GM12873 (cell line): ENCODE data around the gene FKBP5.

Source experiments
- TF ChIP-seq, protein P1 (sequence below): IDR thresholded peaks from 2 replicates; pipeline ENCODE4 v1.5.1; 2012; ENCODE audit warnings: low read depth, mild to moderate bottlenecking, moderate library complexity, low read length, control low read depth; ENCODE audit not compliant: insufficient read depth; ENCODE audit errors: missing control alignments

The FKBP5 gene

DNA sequence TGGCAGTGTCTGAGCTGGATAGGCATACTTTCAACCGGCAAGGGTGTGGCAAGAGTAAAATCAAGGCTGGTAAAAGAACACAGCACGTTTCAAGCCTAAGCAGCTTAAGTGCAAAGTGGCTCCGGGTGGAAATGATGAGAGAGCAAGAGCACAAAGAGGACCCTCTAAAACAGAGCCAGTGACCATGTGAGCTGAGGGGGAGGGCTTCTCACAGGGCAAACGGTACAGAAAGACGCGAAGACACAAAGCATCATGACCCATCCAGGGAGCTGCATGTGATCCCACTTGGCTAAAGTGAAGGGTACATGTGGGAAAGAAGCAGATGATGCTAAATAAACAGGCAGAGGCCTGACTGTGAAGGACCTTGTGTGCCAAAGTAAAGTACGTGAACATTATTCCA lies 25.7 kb downstream of the FKBP5 start:
- TF ChIP-seq, protein P1, sequence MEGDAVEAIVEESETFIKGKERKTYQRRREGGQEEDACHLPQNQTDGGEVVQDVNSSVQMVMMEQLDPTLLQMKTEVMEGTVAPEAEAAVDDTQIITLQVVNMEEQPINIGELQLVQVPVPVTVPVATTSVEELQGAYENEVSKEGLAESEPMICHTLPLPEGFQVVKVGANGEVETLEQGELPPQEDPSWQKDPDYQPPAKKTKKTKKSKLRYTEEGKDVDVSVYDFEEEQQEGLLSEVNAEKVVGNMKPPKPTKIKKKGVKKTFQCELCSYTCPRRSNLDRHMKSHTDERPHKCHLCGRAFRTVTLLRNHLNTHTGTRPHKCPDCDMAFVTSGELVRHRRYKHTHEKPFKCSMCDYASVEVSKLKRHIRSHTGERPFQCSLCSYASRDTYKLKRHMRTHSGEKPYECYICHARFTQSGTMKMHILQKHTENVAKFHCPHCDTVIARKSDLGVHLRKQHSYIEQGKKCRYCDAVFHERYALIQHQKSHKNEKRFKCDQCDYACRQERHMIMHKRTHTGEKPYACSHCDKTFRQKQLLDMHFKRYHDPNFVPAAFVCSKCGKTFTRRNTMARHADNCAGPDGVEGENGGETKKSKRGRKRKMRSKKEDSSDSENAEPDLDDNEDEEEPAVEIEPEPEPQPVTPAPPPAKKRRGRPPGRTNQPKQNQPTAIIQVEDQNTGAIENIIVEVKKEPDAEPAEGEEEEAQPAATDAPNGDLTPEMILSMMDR, result no peak

DNA sequence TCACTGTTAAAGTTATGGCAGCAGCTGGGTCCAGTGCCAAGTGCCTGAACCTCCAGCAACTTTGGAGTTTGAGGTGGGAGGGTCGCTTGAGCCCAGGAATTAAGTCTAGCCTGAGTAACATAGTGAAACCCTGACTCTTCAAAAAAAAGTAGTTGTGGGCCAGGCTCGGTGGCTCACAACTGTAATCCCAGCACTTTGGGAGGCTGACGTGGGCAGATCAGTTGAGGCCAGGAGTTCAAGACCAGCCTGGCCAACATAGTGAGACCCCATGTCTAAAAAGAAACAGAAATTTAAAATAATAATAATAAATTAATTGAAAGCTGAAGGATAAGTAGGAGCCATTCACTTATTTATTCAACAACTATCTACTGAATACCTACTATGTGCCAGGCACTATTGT lies 33.8 kb downstream of the FKBP5 start:
- TF ChIP-seq, protein P1, result no peak

DNA sequence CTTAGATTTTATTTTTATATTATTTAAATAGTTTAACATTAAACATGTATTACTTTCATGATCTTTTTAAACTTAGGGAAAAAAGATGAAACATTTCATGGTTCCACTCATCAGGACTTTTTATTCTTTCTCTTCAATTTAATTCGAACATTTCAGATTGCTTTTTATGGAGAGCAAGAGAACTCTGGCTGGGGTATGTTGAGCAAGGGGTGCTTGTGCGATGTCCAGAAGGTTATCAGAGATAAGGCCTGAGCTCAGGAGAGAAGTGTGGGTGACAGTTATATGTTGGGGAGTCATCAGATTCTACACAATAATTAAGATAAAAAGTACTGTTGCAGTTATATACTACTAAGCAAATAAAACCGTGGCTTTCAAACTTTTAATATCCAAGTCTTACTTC lies 37.5 kb downstream of the FKBP5 start:
- TF ChIP-seq, protein P1, result no peak

DNA sequence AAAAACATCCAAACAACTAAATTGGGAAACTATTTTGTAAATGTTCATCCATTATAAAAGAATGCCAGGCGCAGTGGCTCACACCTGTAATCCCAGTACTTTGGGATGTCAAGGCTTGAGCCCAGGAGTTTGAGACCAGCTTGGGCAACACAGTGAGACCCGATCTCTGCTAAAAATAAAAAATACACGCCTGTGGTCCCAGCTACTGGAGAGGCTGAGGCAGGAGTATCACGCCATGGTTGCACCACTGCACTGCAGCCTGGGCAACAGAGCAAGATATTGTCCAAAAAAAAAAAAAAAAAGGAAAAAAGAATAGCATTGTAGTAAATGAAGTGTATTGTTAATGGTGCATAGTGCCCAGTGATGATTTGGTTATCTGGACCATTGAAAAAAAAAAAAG lies 38.7 kb downstream of the FKBP5 start:
- TF ChIP-seq, protein P1, result no peak

DNA sequence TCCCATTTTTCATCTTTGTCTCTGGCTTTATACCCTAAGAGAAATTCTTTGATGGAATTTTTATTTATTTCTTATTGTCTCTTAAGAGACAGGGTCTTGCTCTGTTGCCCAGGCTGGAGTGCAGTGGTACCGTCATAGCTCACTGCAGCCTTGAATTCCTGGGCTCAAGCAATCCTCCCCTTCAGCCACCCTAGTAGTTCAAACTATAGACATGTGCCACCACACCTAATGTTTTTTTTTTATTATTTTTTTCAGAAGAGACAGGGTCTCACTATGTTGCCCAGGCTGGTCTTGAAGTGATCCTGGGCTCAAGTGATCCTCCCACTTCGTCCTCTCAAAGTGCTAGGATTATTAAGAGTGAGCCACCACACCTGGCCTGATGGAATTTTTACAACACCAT lies 40.5 kb downstream of the FKBP5 start:
- TF ChIP-seq, protein P1, result no peak

DNA sequence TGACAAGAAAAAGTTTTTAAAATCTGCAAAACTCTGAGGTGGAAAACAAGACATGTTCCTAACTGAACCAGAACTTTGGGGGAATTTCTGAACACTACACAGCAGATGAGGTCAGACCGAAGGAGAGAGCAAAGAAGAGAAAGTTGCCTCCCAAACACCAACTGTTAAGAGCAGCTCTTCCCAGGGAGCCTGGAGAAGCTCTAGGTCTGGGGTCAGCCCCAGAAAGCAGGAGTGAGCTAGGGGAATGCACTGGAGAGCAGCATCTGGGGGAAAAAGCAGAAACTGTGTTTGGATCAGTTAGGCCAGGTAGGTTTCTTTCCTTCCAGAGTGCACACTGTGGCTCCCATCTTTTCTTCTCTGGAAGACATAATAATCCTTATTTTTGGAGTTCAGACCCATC lies 41.3 kb downstream of the FKBP5 start:
- TF ChIP-seq, protein P1, result no peak

DNA sequence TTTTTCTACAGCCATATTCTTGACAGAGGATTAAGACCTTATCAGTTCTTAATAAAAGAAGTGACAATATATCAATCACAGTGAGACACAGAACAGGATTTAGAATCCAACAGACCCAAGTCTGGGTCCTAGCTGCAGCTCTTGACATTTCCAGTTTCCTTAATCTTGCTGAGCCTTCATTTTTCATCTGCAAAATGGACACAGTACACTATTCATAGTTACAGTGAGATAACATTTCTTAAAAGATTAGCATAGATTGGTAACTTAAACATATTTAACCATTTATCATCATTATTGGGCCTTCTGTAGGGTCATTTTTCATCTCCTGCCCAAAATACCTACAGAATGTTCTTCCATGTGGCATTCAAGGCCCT lies 45.6 kb downstream of the FKBP5 start:
- TF ChIP-seq, protein P1, result no peak
